Astrocyte (in vitro differentiated cells and primary cell): ENCODE measurements around the gene THSD8.

Experiments
- EZH2 ChIP-seq: IDR thresholded peaks from 2 replicates; pipeline ENCODE4 v1.6.1; 2012; ENCODE audit warnings: mild to moderate bottlenecking, low read length, inconsistent platforms; ENCODE audit not compliant: insufficient read depth
- TF ChIP-seq, protein P1 (sequence below): IDR thresholded peaks from 2 replicates; pipeline ENCODE4 v1.5.1; 2011; ENCODE audit warnings: low read depth, mild to moderate bottlenecking, inconsistent platforms, low read length, moderate library complexity; ENCODE audit not compliant: insufficient read depth

DNA sequence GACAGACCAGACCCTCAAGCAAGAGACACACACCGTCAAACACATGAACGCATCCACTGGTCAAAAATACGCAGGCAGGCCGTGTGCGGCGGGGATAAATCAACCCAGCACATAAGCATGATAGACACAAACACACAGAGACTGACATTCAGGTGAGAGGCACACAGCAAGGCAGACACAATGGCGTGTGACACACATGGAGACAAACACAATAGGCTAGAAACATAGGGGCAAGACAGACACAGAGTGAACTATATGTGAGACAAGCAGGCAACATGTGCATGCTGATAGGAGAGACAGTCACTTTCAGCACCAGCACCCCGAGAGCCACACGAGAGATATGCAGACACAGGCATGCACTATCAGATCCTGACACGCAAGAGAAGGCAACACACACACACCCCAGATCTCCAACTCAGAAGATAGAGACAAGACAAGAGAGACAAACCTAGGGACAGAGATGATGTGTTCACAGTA is 17.4 kb upstream of the THSD8 start:
- TF ChIP-seq, protein P1, sequence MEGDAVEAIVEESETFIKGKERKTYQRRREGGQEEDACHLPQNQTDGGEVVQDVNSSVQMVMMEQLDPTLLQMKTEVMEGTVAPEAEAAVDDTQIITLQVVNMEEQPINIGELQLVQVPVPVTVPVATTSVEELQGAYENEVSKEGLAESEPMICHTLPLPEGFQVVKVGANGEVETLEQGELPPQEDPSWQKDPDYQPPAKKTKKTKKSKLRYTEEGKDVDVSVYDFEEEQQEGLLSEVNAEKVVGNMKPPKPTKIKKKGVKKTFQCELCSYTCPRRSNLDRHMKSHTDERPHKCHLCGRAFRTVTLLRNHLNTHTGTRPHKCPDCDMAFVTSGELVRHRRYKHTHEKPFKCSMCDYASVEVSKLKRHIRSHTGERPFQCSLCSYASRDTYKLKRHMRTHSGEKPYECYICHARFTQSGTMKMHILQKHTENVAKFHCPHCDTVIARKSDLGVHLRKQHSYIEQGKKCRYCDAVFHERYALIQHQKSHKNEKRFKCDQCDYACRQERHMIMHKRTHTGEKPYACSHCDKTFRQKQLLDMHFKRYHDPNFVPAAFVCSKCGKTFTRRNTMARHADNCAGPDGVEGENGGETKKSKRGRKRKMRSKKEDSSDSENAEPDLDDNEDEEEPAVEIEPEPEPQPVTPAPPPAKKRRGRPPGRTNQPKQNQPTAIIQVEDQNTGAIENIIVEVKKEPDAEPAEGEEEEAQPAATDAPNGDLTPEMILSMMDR, result no peak
- no peak for TF ChIP-seq EZH2
